ENCODE data around the gene SMYD4. TPM values are rescaled to one million over a fixed set of nuclear protein-coding genes. Genes with fewer than 3 reads are reported as not detected.
"Not testable (repeated sequence)": the region's sequence is repeated elsewhere in the genome, so short reads cannot be mapped to it uniquely, and the experiment has no call there.

SMYD4 gene
- total and polyA plus RNA-seq, 5 donors = 6.5 to 14.6 (median 11.0) TPM

- no peaks in the 10 kb centered on the region for H3K27me3 ChIP-seq (ENCODE audit: control insufficient read depth, insufficient read depth)
- intact Hi-C loops (cut with DNase I) = loop anchor here in 3 of 4 donors (5.0 to 10.0 kb wide), 2 partner anchors 61 to 128 kb away; partner anchors contain the start of gene WDR81 (in 2 of the 3)
- no peaks in the 10 kb centered on the region for H3K9me3 ChIP-seq (ENCODE audit: control insufficient read depth, low read length)
- peaks cover 26% of the 10 kb centered on the region for H3K4me1 ChIP-seq (ENCODE audit: control insufficient read depth, insufficient read depth, low read length)
- peak; percentile 5 to 15 for ATAC-seq
- H3K27ac ChIP-seq (ENCODE audit: low read length) = peak overlapping the region; percentile 94
- DNase-seq = peak; percentile 71 to 83 (median 83)
- H3K4me3 ChIP-seq (ENCODE audit: low read length) = no peak overlapping the region
- WGBS = 73% methylated on average over 19 of the region's 19 CpGs
Observed at GRCh38 chr17:1783271-1783670, 46.4 kb downstream of the SMYD4 start.

GRCh38 chr17:1782171-1782567 lies 47.5 kb downstream of the SMYD4 start:
- ATAC-seq (no peak), DNase-seq (peak in 2 of 3 donors; percentile 40 to 63)
- Histone ChIP-seq H3K27me3 (ENCODE audit: control insufficient read depth, insufficient read depth) (no peaks in the 10 kb centered on the region), H3K4me1 (ENCODE audit: control insufficient read depth, insufficient read depth, low read length) (peaks cover 21% of the 10 kb centered on the region), H3K27ac (ENCODE audit: low read length) (peak overlapping the region; percentile 94), H3K4me3 (ENCODE audit: low read length) (no peak overlapping the region), H3K9me3 (ENCODE audit: control insufficient read depth, low read length) (no peaks in the 10 kb centered on the region)
- intact Hi-C loops (cut with DNase I) = loop anchor here in 3 of 4 donors (5.0 to 10.0 kb wide), 2 partner anchors 60 to 127 kb away; partner anchors contain the start of gene WDR81 (in 2 of the 3)
- 48% methylated on average over 6 of the region's 6 CpGs for WGBS

- H3K4me1 ChIP-seq (ENCODE audit: control insufficient read depth, insufficient read depth, low read length) = peaks cover 12% of the 10 kb centered on the region
- DNase-seq = peak; percentile 85 to 93 (median 85)
- 33% methylated on average over 8 of the region's 8 CpGs for WGBS
- ATAC-seq = peak; percentile 28 to 49
- no peak overlapping the region for H3K4me3 ChIP-seq (ENCODE audit: low read length)
- H3K9me3 ChIP-seq (ENCODE audit: control insufficient read depth, low read length) = no peaks in the 10 kb centered on the region
- peak overlapping the region; percentile 88 for H3K27ac ChIP-seq (ENCODE audit: low read length)
- no peaks in the 10 kb centered on the region for H3K27me3 ChIP-seq (ENCODE audit: control insufficient read depth, insufficient read depth)
- intact Hi-C loops (cut with DNase I) = loop anchor here (5.0 to 10.0 kb wide), 3 partner anchors 52 to 125 kb away; partner anchors contain the start of gene WDR81 (in 2 of the 4)
Observed at GRCh38 chr17:1779571-1780131, 50.1 kb downstream of the SMYD4 start.

DNA sequence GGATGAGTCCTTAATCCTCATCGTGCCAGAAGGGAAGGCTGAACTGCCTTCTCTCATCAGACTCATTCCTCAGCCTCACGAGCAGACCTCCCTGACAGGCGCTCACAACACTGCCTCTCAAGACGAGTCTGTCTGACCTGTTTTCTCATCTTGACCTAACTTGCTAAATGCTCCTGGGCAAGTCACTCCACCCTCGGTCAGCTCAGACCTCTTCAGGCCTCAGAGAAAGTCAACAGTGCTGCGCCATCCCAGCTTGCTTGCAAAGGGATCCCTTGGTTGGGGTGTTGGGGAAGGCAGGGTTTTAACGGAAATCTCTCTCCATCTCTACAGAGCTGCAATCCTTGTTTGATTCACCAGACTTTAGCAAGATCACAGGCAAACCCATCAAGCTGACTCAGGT lies 52.8 kb downstream of the SMYD4 start:
- intact Hi-C loops (cut with DNase I) = loop anchor here in 1 of 4 donors (5.0 kb wide), 1 partner anchor 50 kb away; no protein-coding TSS in a partner anchor
- ATAC-seq = no peak
- 93% methylated on average over 7 of the region's 7 CpGs for WGBS
- no peaks in the 10 kb centered on the region for H3K9me3 ChIP-seq (ENCODE audit: control insufficient read depth, low read length)
- H3K27ac ChIP-seq (ENCODE audit: low read length) = no peak overlapping the region
- H3K4me1 ChIP-seq (ENCODE audit: control insufficient read depth, insufficient read depth, low read length) = peaks cover 4% of the 10 kb centered on the region
- no peak overlapping the region for H3K4me3 ChIP-seq (ENCODE audit: low read length)
- no peaks in the 10 kb centered on the region for H3K27me3 ChIP-seq (ENCODE audit: control insufficient read depth, insufficient read depth)
- DNase-seq = peak in 2 of 3 donors; percentile 5 to 18

GRCh38 chr17:1776328-1776727 lies 53.4 kb downstream of the SMYD4 start:
- Histone ChIP-seq H3K4me3 (ENCODE audit: low read length) (no peak overlapping the region), H3K4me1 (ENCODE audit: control insufficient read depth, insufficient read depth, low read length) (peaks cover 4% of the 10 kb centered on the region), H3K27me3 (ENCODE audit: control insufficient read depth, insufficient read depth) (no peaks in the 10 kb centered on the region), H3K9me3 (ENCODE audit: control insufficient read depth, low read length) (no peaks in the 10 kb centered on the region), H3K27ac (ENCODE audit: low read length) (no peak overlapping the region)
- intact Hi-C loops (cut with DNase I) = loop anchor here in 1 of 4 donors (5.0 kb wide), 1 partner anchor 49 kb away; no protein-coding TSS in a partner anchor
- 90% methylated on average over 10 of the region's 10 CpGs for WGBS
- DNase-seq (peak in 2 of 3 donors; percentile 2 to 4), ATAC-seq (no peak)

DNA sequence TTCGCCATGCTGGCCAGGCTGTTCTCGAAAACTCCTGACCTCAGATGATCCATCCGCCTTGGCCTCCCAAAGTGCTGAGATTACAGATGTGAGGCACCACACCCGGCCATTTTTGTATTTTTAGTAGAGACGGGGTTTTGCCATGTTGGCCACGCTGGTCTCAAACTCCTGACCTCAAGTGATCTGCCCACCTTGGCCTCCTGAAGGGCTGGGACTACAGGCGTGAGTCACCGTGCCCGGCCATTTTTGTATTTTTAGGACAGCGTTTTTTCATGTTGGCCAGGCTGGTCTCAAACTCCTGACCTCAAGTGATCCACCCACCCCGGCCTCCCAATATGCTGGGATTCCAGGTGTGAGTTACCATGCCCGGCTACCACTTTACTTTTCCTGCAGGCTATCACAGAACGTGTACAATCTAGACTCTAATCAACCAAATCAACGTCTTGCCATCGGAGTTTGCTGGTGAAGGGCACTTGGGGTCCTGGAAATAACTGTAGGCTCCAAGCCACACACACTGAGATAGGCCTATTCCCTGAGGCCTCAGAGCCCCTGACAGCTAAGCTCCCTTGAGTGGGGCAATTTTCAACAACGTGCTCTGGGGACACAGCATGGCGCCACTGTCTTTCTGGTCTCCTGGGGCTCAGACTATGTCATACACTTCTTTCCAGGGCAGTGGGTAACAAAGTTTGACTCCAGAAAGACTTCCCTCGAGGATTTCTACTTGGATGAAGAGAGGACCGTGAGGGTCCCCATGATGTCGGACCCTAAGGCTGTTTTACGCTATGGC lies 55.1 kb downstream of the SMYD4 start:
- ATAC-seq = no peak
- peak in 1 of 3 donors; percentile 39 for DNase-seq
- 87% methylated on average over 21 of the region's 21 CpGs for WGBS

GRCh38 chr17:1773696-1774181 lies 56.0 kb downstream of the SMYD4 start:
- H3K4me3 ChIP-seq (ENCODE audit: low read length) = no peak overlapping the region
- H3K4me1 ChIP-seq (ENCODE audit: control insufficient read depth, insufficient read depth, low read length) = no peaks in the 10 kb centered on the region
- H3K9me3 ChIP-seq (ENCODE audit: control insufficient read depth, low read length) = no peaks in the 10 kb centered on the region
- intact Hi-C loops (cut with DNase I) = no loop called here
- WGBS = 23% methylated on average over 7 of the region's 7 CpGs
- H3K27ac ChIP-seq (ENCODE audit: low read length) = peak overlapping the region; percentile 28
- ATAC-seq (peak; percentile 47 to 64), DNase-seq (peak in 2 of 3 donors; percentile 70 to 85)
- no peaks in the 10 kb centered on the region for H3K27me3 ChIP-seq (ENCODE audit: control insufficient read depth, insufficient read depth)

More for the DNA sequence above, 55.1 kb downstream of the SMYD4 start:
- Histone ChIP-seq H3K27me3 (ENCODE audit: control insufficient read depth, insufficient read depth) (no peaks in the 10 kb centered on the region), H3K27ac (ENCODE audit: low read length) (peak overlapping the region; percentile 23), H3K4me3 (ENCODE audit: low read length) (no peak overlapping the region), H3K4me1 (ENCODE audit: control insufficient read depth, insufficient read depth, low read length) (no peaks in the 10 kb centered on the region), H3K9me3 (ENCODE audit: control insufficient read depth, low read length) (no peaks in the 10 kb centered on the region)
- intact Hi-C loops (cut with DNase I) = loop anchor here in 1 of 4 donors (5.0 kb wide), 1 partner anchor 47 kb away; no protein-coding TSS in a partner anchor

- H3K4me3 ChIP-seq (ENCODE audit: low read length); H3K9me3 ChIP-seq (ENCODE audit: control insufficient read depth, low read length); H3K27me3 ChIP-seq (ENCODE audit: control insufficient read depth, insufficient read depth); H3K4me1 ChIP-seq (ENCODE audit: control insufficient read depth, insufficient read depth, low read length); intact Hi-C loops (cut with DNase I): not testable (repeated sequence)
- DNase-seq (peak in 2 of 3 donors; percentile 63 to 71), ATAC-seq (peak; percentile 58 to 61)
- 67% methylated on average over 12 of the region's 12 CpGs for WGBS
- H3K27ac ChIP-seq (ENCODE audit: low read length) = peak overlapping the region; percentile 30
Observed at GRCh38 chr17:1773000-1773695, 56.6 kb downstream of the SMYD4 start.

DNA sequence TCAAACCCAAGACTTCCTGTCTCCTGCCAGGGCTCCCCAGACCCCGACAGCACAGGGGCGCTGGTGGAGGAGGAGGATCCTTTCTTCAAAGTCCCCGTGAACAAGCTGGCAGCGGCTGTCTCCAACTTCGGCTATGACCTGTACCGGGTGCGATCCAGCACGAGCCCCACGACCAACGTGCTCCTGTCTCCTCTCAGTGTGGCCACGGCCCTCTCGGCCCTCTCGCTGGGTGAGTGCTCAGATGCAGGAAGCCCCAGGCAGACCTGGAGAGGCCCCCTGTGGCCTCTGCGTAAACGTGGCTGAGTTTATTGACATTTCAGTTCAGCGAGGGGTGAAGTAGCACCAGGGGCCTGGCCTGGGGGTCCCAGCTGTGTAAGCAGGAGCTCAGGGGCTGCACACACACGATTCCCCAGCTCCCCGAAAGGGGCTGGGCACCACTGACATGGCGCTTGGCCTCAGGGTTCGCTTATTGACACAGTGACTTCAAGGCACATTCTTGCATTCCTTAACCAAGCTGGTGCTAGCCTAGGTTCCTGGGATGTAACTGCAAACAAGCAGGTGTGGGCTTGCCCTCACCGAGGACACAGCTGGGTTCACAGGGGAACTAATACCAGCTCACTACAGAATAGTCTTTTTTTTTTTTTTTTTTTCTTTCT lies 59.8 kb downstream of the SMYD4 start:
- ATAC-seq (no peak), DNase-seq (no peak)
- intact Hi-C loops (cut with DNase I) = no loop called here
- WGBS = 41% methylated on average over 21 of the region's 21 CpGs
- no peaks in the 10 kb centered on the region for H3K4me1 ChIP-seq (ENCODE audit: control insufficient read depth, insufficient read depth, low read length)
- H3K4me3 ChIP-seq (ENCODE audit: low read length) = no peak overlapping the region
- no peak overlapping the region for H3K27ac ChIP-seq (ENCODE audit: low read length)
- no peaks in the 10 kb centered on the region for H3K27me3 ChIP-seq (ENCODE audit: control insufficient read depth, insufficient read depth)
- H3K9me3 ChIP-seq (ENCODE audit: control insufficient read depth, low read length) = no peaks in the 10 kb centered on the region

- H3K4me3 ChIP-seq (ENCODE audit: low read length) = no peak overlapping the region
- DNase-seq = no peak
- H3K4me1 ChIP-seq (ENCODE audit: control insufficient read depth, insufficient read depth, low read length) = peaks cover 3% of the 10 kb centered on the region
- no peaks in the 10 kb centered on the region for H3K9me3 ChIP-seq (ENCODE audit: control insufficient read depth, low read length)
- 89% methylated on average over 12 of the region's 12 CpGs for WGBS
- intact Hi-C loops (cut with DNase I) = no loop called here
- H3K27me3 ChIP-seq (ENCODE audit: control insufficient read depth, insufficient read depth) = no peaks in the 10 kb centered on the region
- no peak overlapping the region for H3K27ac ChIP-seq (ENCODE audit: low read length)
- no peak for ATAC-seq
Observed at GRCh38 chr17:1767358-1767757, 62.3 kb downstream of the SMYD4 start.

All from right cardiac atrium (tissue), 5 donors.